BLaER1 treated with 17β-estradiol and CSF1 and Interleukin-3, amounts not matched to agents 10 nM and 100 nM (cell line): ENCODE data around the gene CLASP2.

ENCODE experiments used
- H3K27ac ChIP-seq, 11 experiments: shearing (Covaris generic); formaldehyde crosslinking; 2 replicates each; pipeline ENCODE4 v1.8.1; 2022
- H3K27me3 ChIP-seq, 11 experiments: shearing (Covaris generic); formaldehyde crosslinking; 2 replicates each; pipeline ENCODE4 v1.8.1; 2022
- H3K36me3 ChIP-seq, 11 experiments: shearing (Covaris generic); formaldehyde crosslinking; 2 replicates each; pipeline ENCODE4 v1.8.1; 2022
- H3K4me1 ChIP-seq, 10 experiments: shearing (Covaris generic); formaldehyde crosslinking; 2 replicates each; pipeline ENCODE4 v1.8.1; 2022
- H3K4me2 ChIP-seq, 11 experiments: shearing (Covaris generic); formaldehyde crosslinking; 2 replicates each; pipeline ENCODE4 v1.8.1; 2022
- H3K4me3 ChIP-seq, 10 experiments: shearing (Covaris generic); formaldehyde crosslinking; 2 replicates each; pipeline ENCODE4 v1.8.1; 2022
- H3K9ac ChIP-seq, 11 experiments: shearing (Covaris generic); formaldehyde crosslinking; 2 replicates each; pipeline ENCODE4 v1.8.1; 2022
- H3K9me3 ChIP-seq, 11 experiments: shearing (Covaris generic); formaldehyde crosslinking; replicated peaks in 1 of 11; 2 replicates each; pipeline ENCODE4 v1.8.1; 2022
- H4K20me1 ChIP-seq, 11 experiments: shearing (Covaris generic); formaldehyde crosslinking; 2 replicates each; pipeline ENCODE4 v1.8.1; 2022
- Cebpa-rat ChIP-seq, 11 experiments: shearing (Covaris generic); IDR thresholded peaks; 2 replicates each; pipeline ENCODE4 v1.8.1; 2022

The CLASP2 gene

GRCh38 chr3:33578325-33579177 is 139.5 kb downstream of the CLASP2 start:
- no peak overlapping the region for H3K27ac ChIP-seq
- H3K4me1 ChIP-seq, result peaks cover 0 to 16% (median 0%) of the 10 kb centered on the region in 10 experiments; a peak in 7 of 20 replicates
- H3K9ac ChIP-seq, result no peak overlapping the region
- TF ChIP-seq Cebpa-rat (IDR thresholded peaks at IDR 0.05), result no peak
- no peak overlapping the region for H3K4me3 ChIP-seq
- H3K27me3 ChIP-seq, result no peaks in the 10 kb centered on the region
- H4K20me1 ChIP-seq, result no peaks in the 10 kb centered on the region
- H3K36me3 ChIP-seq, result peaks cover 24 to 84% (median 53%) of the 10 kb centered on the region in 11 experiments; a peak in 21 of 22 replicates
- H3K9me3 ChIP-seq, result no peaks in the 10 kb centered on the region
- H3K4me2 ChIP-seq, result no peak overlapping the region

- Histone ChIP-seq H3K4me1 (peaks cover 0 to 16% (median 0%) of the 10 kb centered on the region in 10 experiments; a peak in 7 of 20 replicates), H3K9ac (no peak overlapping the region), H3K36me3 (peaks cover 25 to 84% (median 53%) of the 10 kb centered on the region in 11 experiments), H4K20me1 (no peaks in the 10 kb centered on the region), H3K4me3 (no peak overlapping the region), H3K27ac (no peak overlapping the region), H3K4me2 (no peak overlapping the region), H3K9me3 (no peaks in the 10 kb centered on the region), H3K27me3 (no peaks in the 10 kb centered on the region)
- TF ChIP-seq Cebpa-rat (IDR thresholded peaks at IDR 0.05), result no peak
Observed at GRCh38 chr3:33577588-33577987, 140.5 kb downstream of the CLASP2 start.

GRCh38 chr3:33577173-33577572 is 140.9 kb downstream of the CLASP2 start:
- no peaks in the 10 kb centered on the region for H3K27me3 ChIP-seq
- peaks cover 0 to 16% (median 0%) of the 10 kb centered on the region in 10 experiments; a peak in 7 of 20 replicates for H3K4me1 ChIP-seq
- H3K4me3 ChIP-seq, result no peak overlapping the region
- H4K20me1 ChIP-seq, result no peaks in the 10 kb centered on the region
- no peak overlapping the region for H3K9ac ChIP-seq
- no peak overlapping the region for H3K4me2 ChIP-seq
- H3K27ac ChIP-seq, result no peak overlapping the region
- H3K36me3 ChIP-seq, result peaks cover 23 to 82% (median 53%) of the 10 kb centered on the region in 11 experiments
- H3K9me3 ChIP-seq, result no peaks in the 10 kb centered on the region
- TF ChIP-seq Cebpa-rat (IDR thresholded peaks at IDR 0.05), result no peak

GRCh38 chr3:33575311-33575710 is 142.7 kb downstream of the CLASP2 start:
- Histone ChIP-seq H3K36me3 (peaks cover 24 to 75% (median 52%) of the 10 kb centered on the region in 11 experiments), H3K27ac (peak overlapping the region in 4 of 11 experiments; percentile 33 to 57 (median 40); a peak in 7 of 22 replicates), H4K20me1 (no peaks in the 10 kb centered on the region), H3K4me3 (no peak overlapping the region), H3K4me1 (peaks cover 0 to 16% (median 0%) of the 10 kb centered on the region in 10 experiments; a peak in 7 of 20 replicates), H3K9me3 (peaks cover 0 to 6% (median 0%) of the 10 kb centered on the region in 11 experiments; a peak in 2 of 22 replicates), H3K27me3 (no peaks in the 10 kb centered on the region), H3K4me2 (peak overlapping the region in 1 of 11 experiments; percentile 27; a peak in 3 of 22 replicates), H3K9ac (no peak overlapping the region)
- TF ChIP-seq Cebpa-rat (IDR thresholded peaks at IDR 0.05), result no peak

- no peaks in the 10 kb centered on the region for H4K20me1 ChIP-seq
- peaks cover 21 to 72% (median 49%) of the 10 kb centered on the region in 11 experiments for H3K36me3 ChIP-seq
- no peak overlapping the region for H3K4me3 ChIP-seq
- no peaks in the 10 kb centered on the region for H3K27me3 ChIP-seq
- no peaks in the 10 kb centered on the region; a peak in 1 of 22 replicates for H3K9me3 ChIP-seq
- TF ChIP-seq Cebpa-rat (IDR thresholded peaks at IDR 0.05), result no peak
- no peak overlapping the region for H3K4me2 ChIP-seq
- no peak overlapping the region for H3K9ac ChIP-seq
- no peaks in the 10 kb centered on the region for H3K4me1 ChIP-seq
- H3K27ac ChIP-seq, result no peak overlapping the region
Observed at GRCh38 chr3:33557829-33558228, 160.2 kb downstream of the CLASP2 start.

GRCh38 chr3:33557279-33557678 is 160.8 kb downstream of the CLASP2 start:
- no peak for TF ChIP-seq Cebpa-rat (IDR thresholded peaks at IDR 0.05)
- H3K4me2 ChIP-seq, result no peak overlapping the region
- no peak overlapping the region for H3K27ac ChIP-seq
- H3K36me3 ChIP-seq, result peaks cover 27 to 72% (median 49%) of the 10 kb centered on the region in 11 experiments
- no peaks in the 10 kb centered on the region for H4K20me1 ChIP-seq
- no peaks in the 10 kb centered on the region; a peak in 1 of 22 replicates for H3K9me3 ChIP-seq
- H3K9ac ChIP-seq, result no peak overlapping the region
- no peak overlapping the region for H3K4me3 ChIP-seq
- no peaks in the 10 kb centered on the region for H3K4me1 ChIP-seq
- no peaks in the 10 kb centered on the region for H3K27me3 ChIP-seq

- H3K9ac ChIP-seq, result no peak overlapping the region
- peaks cover 16 to 69% (median 30%) of the 10 kb centered on the region in 11 experiments for H3K36me3 ChIP-seq
- H3K9me3 ChIP-seq, result no peaks in the 10 kb centered on the region; a peak in 15 of 22 replicates
- no peak for TF ChIP-seq Cebpa-rat (IDR thresholded peaks at IDR 0.05)
- H3K4me1 ChIP-seq, result no peaks in the 10 kb centered on the region
- no peak overlapping the region for H3K4me3 ChIP-seq
- no peak overlapping the region for H3K27ac ChIP-seq
- H3K27me3 ChIP-seq, result no peaks in the 10 kb centered on the region
- H4K20me1 ChIP-seq, result no peaks in the 10 kb centered on the region
- no peak overlapping the region for H3K4me2 ChIP-seq
Observed at GRCh38 chr3:33547101-33547500, 171.0 kb downstream of the CLASP2 start.

GRCh38 chr3:33544126-33544525 is 173.9 kb downstream of the CLASP2 start:
- Histone ChIP-seq H3K4me1 (0 out of 20 replicates have a peak, but pooled peaks cover 0 to 3% (median 0%) of the 10 kb centered on the region in 10 experiments), H3K9me3 (no peaks in the 10 kb centered on the region; a peak in 6 of 22 replicates), H3K27me3 (no peaks in the 10 kb centered on the region), H3K36me3 (peaks cover 31 to 67% (median 53%) of the 10 kb centered on the region in 11 experiments), H4K20me1 (no peaks in the 10 kb centered on the region), H3K9ac (no peak overlapping the region), H3K27ac (no peak overlapping the region), H3K4me3 (no peak overlapping the region), H3K4me2 (no peak overlapping the region)
- TF ChIP-seq Cebpa-rat (IDR thresholded peaks at IDR 0.05), result no peak

GRCh38 chr3:33543601-33544000 is 174.5 kb downstream of the CLASP2 start:
- Histone ChIP-seq H3K36me3 (peaks cover 36 to 70% (median 56%) of the 10 kb centered on the region in 11 experiments), H3K9ac (no peak overlapping the region), H3K4me2 (no peak overlapping the region)

More at GRCh38 chr3:33543601-33544000, 174.5 kb downstream of the CLASP2 start:
- no peaks in the 10 kb centered on the region for H3K27me3 ChIP-seq
- no peak overlapping the region for H3K4me3 ChIP-seq
- no peaks in the 10 kb centered on the region for H4K20me1 ChIP-seq
- no peaks in the 10 kb centered on the region; a peak in 5 of 22 replicates for H3K9me3 ChIP-seq
- no peak for TF ChIP-seq Cebpa-rat (IDR thresholded peaks at IDR 0.05)
- H3K27ac ChIP-seq, result no peak overlapping the region
- 0 out of 20 replicates have a peak, but pooled peaks cover 0 to 3% (median 0%) of the 10 kb centered on the region in 10 experiments for H3K4me1 ChIP-seq
